Spinal cord (tissue), 10 donors: ENCODE results near the gene MS4A2. TPM values are rescaled to one million over a fixed set of nuclear protein-coding genes. Genes with fewer than 3 reads are reported as not detected.

Experiments used
- DNase-seq, 6 donors: peaks; one replicate each; pipeline versions ENCODE4 v3.0.0 to v3.0.0-alpha.2; 2013 to 2015; ENCODE audit warnings: low spot score in 6 of 6, low read depth in 4 of 6
- H3K27ac ChIP-seq: one replicate; pipeline ENCODE4 v1.5.1; 2013; ENCODE audit warnings: low read depth, low read length, control low read depth
- H3K27me3 ChIP-seq: one replicate; pipeline ENCODE4 v1.6.1; 2013; ENCODE audit warnings: low read length; ENCODE audit not compliant: control insufficient read depth, insufficient read depth
- H3K36me3 ChIP-seq: one replicate; pipeline ENCODE4 v1.6.1; 2013; ENCODE audit warnings: low read length; ENCODE audit not compliant: control insufficient read depth, insufficient read depth
- H3K4me1 ChIP-seq: one replicate; pipeline ENCODE4 v1.6.1; 2013; ENCODE audit warnings: low read length; ENCODE audit not compliant: control insufficient read depth, insufficient read depth
- H3K4me3 ChIP-seq: one replicate; pipeline ENCODE4 v1.5.1; 2013; ENCODE audit warnings: low read depth, low read length, control low read depth
- H3K9me3 ChIP-seq: one replicate; pipeline ENCODE4 v1.6.1; 2013; ENCODE audit warnings: low read length; ENCODE audit not compliant: control insufficient read depth, insufficient read depth
- WGBS: methylation state at CpG from one replicate; pipeline ENCODE4 v1.1.5; 2013; ENCODE audit warnings: missing lambda C conversion rate; ENCODE audit not compliant: insufficient coverage; 5-methylcytosine and 5-hydroxymethylcytosine counted together
- polyA plus RNA-seq, 2 donors: library from polyadenylated mRNA; unstranded; fragments of 120-200 nt; gene quantifications; one replicate each; pipeline ENCODE4 v1.2.1, GENCODE V29; 2013; ENCODE audit not compliant: insufficient read length in 2 of 2
- total RNA-seq, 2 donors: library from RNA; depleted of rRNA in 1 of 2; stranded (reverse); fragments of 120-200 nt in 1 of 2; fragments of >200 nt in 1 of 2; gene quantifications; one replicate each; pipeline versions ENCODE4 v1.2.3 to v1.2.4, GENCODE V29; 2013 to 2014
- donor health status: healthy.

Gene MS4A2
- total and polyA plus RNA-seq, 4 donors = 0.20 to 1.2 (median 0.39) TPM; not detected in 1

DNA sequence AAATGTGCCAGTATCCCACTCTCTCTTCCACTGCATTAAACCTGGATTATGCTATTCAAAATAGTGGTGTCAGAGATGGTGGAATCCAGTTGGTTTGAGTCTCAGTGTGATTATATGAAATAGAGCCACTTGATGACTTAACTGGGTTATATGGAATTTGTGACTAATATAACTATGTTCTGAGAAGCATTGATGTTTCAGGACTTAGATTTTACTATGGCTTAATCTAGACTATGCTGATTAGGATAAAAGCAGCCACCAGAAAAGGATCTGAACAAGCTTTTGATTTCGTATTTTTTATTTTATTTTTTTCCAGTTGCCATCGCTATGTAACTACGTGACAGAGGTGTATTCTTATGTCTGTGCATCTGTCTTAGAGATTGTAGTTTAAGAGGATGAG, 55.3 kb downstream of the MS4A2 start:
- DNase-seq = no peak
- Histone ChIP-seq H3K27me3 (no peaks in the 10 kb centered on the region), H3K27ac (no peak overlapping the region), H3K9me3 (no peaks in the 10 kb centered on the region), H3K4me1 (no peaks in the 10 kb centered on the region), H3K36me3 (no peaks in the 10 kb centered on the region), H3K4me3 (no peak overlapping the region)
- WGBS = 93% methylated on average over 3 of the region's 3 CpGs

DNA sequence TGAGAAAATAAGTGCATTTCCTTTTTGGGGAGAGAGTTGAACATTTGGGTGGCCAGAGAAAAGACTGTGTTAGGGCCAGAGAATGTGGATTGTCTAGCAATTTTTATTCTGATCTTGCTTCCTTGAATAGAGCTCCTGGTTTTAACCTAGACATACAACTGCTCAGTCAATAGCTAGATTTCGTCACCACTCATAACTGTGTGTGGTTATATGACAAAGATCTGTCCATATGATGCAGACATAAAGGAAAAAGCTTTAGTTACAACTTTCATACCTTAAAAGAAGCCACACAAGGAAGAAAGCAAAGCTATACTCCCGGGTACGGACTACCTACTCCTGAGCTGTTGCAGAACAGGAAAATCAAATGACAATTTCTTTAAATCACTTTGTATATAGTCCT, 57.2 kb downstream of the MS4A2 start:
- no peak overlapping the region for H3K27ac ChIP-seq
- no CpG with 5 or more reads among the region's 3 CpGs for WGBS
- no peaks in the 10 kb centered on the region for H3K9me3 ChIP-seq
- H3K36me3 ChIP-seq = no peaks in the 10 kb centered on the region
- DNase-seq = no peak
- H3K27me3 ChIP-seq = no peaks in the 10 kb centered on the region
- H3K4me3 ChIP-seq = no peak overlapping the region
- no peaks in the 10 kb centered on the region for H3K4me1 ChIP-seq

Other genes starting within 250 kb of the MS4A2 start
- gene CBLIF, start 243.2 kb upstream of the MS4A2 start, total RNA-seq = not detected
- not detected for gene CBLIF, start 243.2 kb upstream of the MS4A2 start, polyA plus RNA-seq
- 1 to 10 TPM in 1 of 2 donors, not detected in 1; 7.0 TPM for gene TCN1, start 222.2 kb upstream of the MS4A2 start, total RNA-seq
- gene TCN1, start 222.2 kb upstream of the MS4A2 start, polyA plus RNA-seq = not detected
- gene OOSP3, start 209.9 kb upstream of the MS4A2 start, total RNA-seq = not detected
- gene OOSP3, start 209.9 kb upstream of the MS4A2 start, polyA plus RNA-seq = not detected
- not detected for gene OOSP1, start 150.2 kb upstream of the MS4A2 start, total RNA-seq
- not detected for gene OOSP1, start 150.2 kb upstream of the MS4A2 start, polyA plus RNA-seq
- gene OOSP4A, start 124.6 kb upstream of the MS4A2 start, total RNA-seq = not detected
- gene OOSP4A, start 124.6 kb upstream of the MS4A2 start, polyA plus RNA-seq = not detected
- gene OOSP4B, start 71.5 kb upstream of the MS4A2 start, total RNA-seq = not detected
- not detected for gene OOSP4B, start 71.5 kb upstream of the MS4A2 start, polyA plus RNA-seq
- gene OOSP2, start 48.3 kb upstream of the MS4A2 start, total RNA-seq = not detected
- not detected for gene OOSP2, start 48.3 kb upstream of the MS4A2 start, polyA plus RNA-seq
- 10 to 100 TPM in 1 of 2 donors, under 1 TPM in 1; 0.72 to 29.5 TPM for gene MS4A3, start 32.0 kb upstream of the MS4A2 start, total RNA-seq
- under 1 TPM in 1 of 2 donors, not detected in 1; 0.93 TPM for gene MS4A3, start 32.0 kb upstream of the MS4A2 start, polyA plus RNA-seq
- 10 to 100 TPM; 29.8 to 36.4 TPM for gene MS4A6A, start 94.4 kb downstream of the MS4A2 start, total RNA-seq
- gene MS4A6A, start 94.4 kb downstream of the MS4A2 start, polyA plus RNA-seq = 1 to 10 TPM; 3.7 to 7.1 TPM
- 1 to 10 TPM in 1 of 2 donors, under 1 TPM in 1; 0.50 to 1.5 TPM for gene MS4A4E, start 154.5 kb downstream of the MS4A2 start, total RNA-seq
- 1 to 10 TPM; 1.0 to 1.9 TPM for gene MS4A4E, start 154.5 kb downstream of the MS4A2 start, polyA plus RNA-seq
- 10 to 100 TPM in 1 of 2 donors, 1 to 10 TPM in 1; 9.0 to 11.0 TPM for gene MS4A4A, start 192.0 kb downstream of the MS4A2 start, total RNA-seq
- 1 to 10 TPM; 2.3 to 4.1 TPM for gene MS4A4A, start 192.0 kb downstream of the MS4A2 start, polyA plus RNA-seq
- not detected for gene MS4A6E, start 238.6 kb downstream of the MS4A2 start, total RNA-seq
- gene MS4A6E, start 238.6 kb downstream of the MS4A2 start, polyA plus RNA-seq = not detected